Loucy (cell line): ENCODE measurements around the gene MRPL2.

ENCODE experiments used
- EZH2phosphoT487 ChIP-seq: fragments of 200-600 bp; IDR thresholded peaks from 2 replicates; pipeline ENCODE4 v1.6.1; 2018; ENCODE audit warnings: antibody characterized with exemption, mild to moderate bottlenecking, moderate library complexity, borderline replicate concordance
- TF ChIP-seq, protein P1 (sequence below): fragments of 200-600 bp; sonication (generic); conservative IDR thresholded peaks from 2 replicates; pipeline ENCODE4 v1.5.1; 2014; ENCODE audit warnings: mild to moderate bottlenecking, antibody characterized with exemption, low read length

- TF ChIP-seq, protein P1, sequence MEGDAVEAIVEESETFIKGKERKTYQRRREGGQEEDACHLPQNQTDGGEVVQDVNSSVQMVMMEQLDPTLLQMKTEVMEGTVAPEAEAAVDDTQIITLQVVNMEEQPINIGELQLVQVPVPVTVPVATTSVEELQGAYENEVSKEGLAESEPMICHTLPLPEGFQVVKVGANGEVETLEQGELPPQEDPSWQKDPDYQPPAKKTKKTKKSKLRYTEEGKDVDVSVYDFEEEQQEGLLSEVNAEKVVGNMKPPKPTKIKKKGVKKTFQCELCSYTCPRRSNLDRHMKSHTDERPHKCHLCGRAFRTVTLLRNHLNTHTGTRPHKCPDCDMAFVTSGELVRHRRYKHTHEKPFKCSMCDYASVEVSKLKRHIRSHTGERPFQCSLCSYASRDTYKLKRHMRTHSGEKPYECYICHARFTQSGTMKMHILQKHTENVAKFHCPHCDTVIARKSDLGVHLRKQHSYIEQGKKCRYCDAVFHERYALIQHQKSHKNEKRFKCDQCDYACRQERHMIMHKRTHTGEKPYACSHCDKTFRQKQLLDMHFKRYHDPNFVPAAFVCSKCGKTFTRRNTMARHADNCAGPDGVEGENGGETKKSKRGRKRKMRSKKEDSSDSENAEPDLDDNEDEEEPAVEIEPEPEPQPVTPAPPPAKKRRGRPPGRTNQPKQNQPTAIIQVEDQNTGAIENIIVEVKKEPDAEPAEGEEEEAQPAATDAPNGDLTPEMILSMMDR: no peak
- TF ChIP-seq EZH2phosphoT487: no peak
Measured at GRCh38 chr6:43012364-43012763, 46.9 kb downstream of the MRPL2 start.
